TTC549 (cell line): ENCODE data around the gene TMEM127.
"Not testable (repeated sequence)": the region's sequence is repeated elsewhere in the genome, so short reads cannot be mapped to it uniquely, and the experiment has no call there.

Experiments
- FAIRE-seq: peaks from 2 replicates; lab custom pipeline; 2012; peaks lifted over from hg19 to GRCh38; lab: Jason Lieb, UNC

The TMEM127 gene

GRCh38 chr2:96265840-96266679 is at the start of gene TMEM127, which contains the start of gene CIAO1:
Gene TMEM127, minus strand, starts transcription at chr2:96265997. Its CDS starts 616 bp downstream, at chr2:96265381.
Gene CIAO1, plus strand, starts transcription at chr2:96266225. Its CDS starts 126 bp downstream, at chr2:96266351.
- FAIRE-seq, result peak; percentile 67

GRCh38 chr2:96315005-96315399 is 49.2 kb upstream of the TMEM127 start:
- no peak for FAIRE-seq

DNA sequence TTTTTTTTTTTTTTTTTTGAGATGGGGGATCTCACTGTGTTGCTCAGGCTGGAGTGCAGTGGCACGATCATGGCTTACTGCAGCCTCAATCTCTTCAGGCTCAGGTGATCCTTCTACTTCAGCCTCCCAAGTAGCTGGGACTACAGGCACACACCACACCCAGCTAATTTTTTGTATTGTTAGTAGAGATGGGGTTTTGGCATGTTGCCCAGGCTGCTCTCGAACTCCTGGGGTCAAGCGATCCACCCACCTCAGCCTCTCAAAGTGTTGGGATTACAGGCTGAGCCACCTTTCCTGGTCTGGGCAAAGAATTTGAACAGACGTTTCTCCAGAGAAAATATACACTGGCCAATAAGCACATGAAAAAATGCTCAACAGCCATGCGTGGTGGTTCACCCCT is 42.5 kb upstream of the TMEM127 start:
- FAIRE-seq, result no peak

DNA sequence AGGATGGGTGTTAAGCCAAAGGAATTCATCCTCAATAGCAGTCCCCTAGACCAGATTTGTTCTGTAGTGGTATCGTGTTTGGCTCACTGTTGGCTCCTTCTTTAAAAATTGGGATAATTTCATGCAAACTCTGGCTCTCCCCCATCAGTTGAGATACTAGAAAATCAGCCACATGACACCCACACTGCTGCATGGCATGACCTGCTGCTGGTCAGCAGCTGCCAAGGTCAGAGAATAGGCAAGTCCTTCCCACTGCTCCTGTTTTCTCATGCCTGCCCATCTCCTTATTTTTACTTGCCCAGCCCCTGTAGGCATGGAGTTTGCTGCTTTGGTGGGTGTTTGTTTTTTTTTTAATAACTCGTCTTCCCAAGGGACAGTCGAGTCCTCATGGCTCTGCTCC is 40.6 kb upstream of the TMEM127 start:
- FAIRE-seq, result no peak

GRCh38 chr2:96305979-96306308 is 40.1 kb upstream of the TMEM127 start:
- no peak for FAIRE-seq

GRCh38 chr2:96305091-96305978 is 39.5 kb upstream of the TMEM127 start, which contains the start of gene SNRNP200:
Gene SNRNP200, minus strand, starts transcription at chr2:96305546. Its CDS starts 109 bp downstream, at chr2:96305437.
- no peak for FAIRE-seq

- no peak for FAIRE-seq
Measured at GRCh38 chr2:96304606-96305005, 38.8 kb upstream of the TMEM127 start.

DNA sequence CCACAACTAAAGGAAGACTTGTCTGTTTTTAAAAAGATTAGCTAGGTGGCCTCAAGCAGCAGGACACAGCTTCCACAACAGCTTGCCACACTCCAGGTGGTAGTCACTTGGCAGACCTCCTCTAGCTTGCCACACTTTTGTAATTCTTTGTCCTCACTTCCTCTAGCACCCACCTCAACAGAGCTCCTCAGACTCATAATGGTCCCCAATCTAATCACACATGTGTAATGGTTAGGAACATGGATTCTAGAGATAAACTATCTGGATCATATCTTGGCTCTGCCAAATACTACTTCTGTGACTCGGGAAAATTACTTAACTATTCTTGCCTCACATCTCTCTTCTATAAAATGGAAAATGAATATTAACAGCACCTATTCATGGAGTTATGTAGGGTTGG is 36.1 kb upstream of the TMEM127 start:
- FAIRE-seq, result no peak

GRCh38 chr2:96296925-96297324 is 31.1 kb upstream of the TMEM127 start:
- no peak for FAIRE-seq

GRCh38 chr2:96294271-96294670 is 28.5 kb upstream of the TMEM127 start:
- FAIRE-seq, result not testable (repeated sequence)

DNA sequence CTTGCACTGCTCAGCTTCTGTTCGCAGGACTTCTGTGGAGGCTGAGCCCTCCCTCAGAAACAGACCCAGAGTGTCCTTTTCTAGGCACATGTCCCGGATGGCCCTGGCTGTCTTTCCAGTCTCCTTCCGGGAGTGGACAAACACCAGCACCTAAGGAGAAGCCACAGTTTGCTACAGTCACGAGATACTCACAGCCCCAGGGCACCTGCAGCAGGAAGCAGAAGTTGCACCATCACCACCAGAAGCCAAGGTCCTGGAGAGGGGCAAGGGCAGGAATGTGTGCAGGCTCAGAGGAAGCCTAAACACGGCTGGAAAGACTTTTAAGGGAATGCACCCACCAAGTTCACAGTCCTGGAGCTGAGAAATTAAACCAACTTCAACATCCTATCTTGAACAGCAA is 26.0 kb upstream of the TMEM127 start:
- FAIRE-seq, result no peak

DNA sequence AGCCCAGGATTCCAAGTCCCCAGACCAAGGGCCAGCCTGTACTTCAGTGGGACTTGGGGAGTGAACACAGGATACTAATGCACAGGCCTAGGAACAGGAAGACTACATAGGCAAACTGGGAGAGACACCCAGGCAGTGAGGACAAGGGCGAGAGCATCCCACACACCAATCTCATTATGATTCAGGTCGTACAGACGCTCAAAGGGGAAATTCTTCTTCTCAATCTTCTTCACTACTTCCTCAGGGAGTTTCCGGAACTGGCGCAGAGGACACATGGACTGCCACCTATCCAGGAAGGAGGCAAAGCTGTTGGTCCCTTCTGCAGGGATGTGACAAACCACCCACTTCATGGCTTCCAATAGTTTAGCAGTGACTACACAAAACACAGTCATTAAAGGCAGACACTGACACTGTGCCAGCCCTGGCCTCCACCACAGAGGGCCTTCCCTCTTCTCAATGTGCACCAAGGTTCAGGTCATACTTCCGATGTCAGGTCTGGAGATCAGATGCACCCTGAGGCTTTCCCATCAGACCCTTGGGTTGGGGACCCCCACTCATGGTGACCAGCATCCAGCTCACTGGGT is 21.6 kb upstream of the TMEM127 start:
- FAIRE-seq, result no peak

DNA sequence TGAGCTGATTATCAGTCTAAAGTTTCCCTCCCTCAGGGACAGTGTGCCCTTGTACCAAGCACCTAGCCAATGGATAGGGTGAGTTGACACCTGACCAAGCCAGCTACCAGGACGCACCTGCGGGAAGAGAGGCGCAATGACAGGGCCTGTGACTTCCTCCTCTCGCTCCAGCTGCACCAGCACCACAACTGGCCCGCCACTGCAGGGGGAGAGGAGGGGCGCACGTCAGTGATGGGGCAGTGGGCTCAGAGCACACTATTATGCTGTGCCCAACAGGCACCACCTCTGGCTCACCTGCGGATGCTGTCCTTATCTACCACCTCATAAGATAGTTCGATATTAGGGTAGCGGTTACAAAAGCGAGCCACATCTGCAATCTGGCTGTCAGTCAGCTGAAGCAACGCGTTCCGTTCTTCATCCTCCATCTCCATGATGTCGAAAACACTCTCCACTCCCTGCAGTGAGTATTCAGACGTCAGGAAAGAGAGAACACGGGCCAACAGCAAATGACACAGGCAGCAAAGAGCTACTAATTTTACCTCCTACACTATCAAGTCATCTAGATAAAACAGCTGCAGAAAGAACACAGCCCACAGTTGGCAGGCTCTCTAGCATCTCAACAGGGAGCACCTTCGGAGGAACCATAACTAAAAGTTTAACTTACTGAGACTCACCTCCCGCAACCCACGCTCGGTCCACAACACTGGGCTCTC is 11.1 kb upstream of the TMEM127 start:
- FAIRE-seq, result no peak

DNA sequence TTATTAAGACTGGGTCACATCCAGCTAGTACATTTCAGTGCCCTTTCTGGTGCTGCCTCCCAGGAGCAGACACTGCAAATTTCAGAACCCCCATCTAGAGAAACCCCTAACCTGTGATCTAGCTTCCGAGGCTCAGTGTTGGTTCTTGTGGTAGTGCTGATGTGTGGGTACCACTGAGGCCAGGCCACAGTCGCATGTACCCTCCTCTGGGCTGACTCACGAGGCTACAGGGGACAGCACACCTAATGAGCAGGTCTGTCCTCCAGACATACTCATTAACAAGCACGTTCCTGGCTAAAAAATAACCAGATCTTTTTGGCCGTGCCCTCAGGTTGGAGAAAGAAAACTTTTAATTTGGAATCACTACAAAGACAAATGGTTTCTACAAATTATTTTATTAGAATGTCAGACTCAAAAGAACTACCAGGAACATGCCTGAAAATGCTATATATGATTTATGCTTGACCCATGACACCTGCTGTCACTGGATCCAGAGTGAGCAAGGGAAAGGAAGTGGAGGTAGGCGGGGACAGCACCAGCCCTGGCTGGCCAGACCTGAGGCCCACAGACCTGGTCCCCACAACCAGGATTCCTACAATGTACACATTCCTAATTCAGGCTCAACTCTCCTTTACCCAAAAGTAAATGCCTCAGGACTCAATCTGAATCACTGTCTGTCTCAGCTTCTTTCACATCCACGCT is 8.7 kb upstream of the TMEM127 start:
- no peak for FAIRE-seq

- no peak for FAIRE-seq
Measured at GRCh38 chr2:96273763-96274162, 8.0 kb upstream of the TMEM127 start.

DNA sequence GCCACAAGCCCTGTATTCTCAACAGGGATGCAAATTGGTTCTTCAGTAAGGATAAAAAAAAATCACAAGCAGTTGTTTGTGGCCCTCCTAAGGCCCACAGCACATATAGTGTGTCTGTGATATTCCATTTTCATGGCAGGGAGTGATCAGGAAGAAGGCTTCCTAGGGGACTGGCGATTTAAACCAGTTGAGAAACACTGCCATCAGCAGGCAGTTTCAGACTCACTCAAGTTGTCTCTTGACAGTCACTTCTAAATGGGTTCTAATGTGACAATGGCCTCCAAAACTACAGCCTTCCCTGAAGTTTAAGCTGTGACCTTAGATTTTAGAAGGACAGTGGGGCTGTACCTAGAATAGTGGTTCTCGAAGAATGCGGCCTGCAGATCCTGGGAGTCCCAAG is 6.2 kb upstream of the TMEM127 start:
- no peak for FAIRE-seq

DNA sequence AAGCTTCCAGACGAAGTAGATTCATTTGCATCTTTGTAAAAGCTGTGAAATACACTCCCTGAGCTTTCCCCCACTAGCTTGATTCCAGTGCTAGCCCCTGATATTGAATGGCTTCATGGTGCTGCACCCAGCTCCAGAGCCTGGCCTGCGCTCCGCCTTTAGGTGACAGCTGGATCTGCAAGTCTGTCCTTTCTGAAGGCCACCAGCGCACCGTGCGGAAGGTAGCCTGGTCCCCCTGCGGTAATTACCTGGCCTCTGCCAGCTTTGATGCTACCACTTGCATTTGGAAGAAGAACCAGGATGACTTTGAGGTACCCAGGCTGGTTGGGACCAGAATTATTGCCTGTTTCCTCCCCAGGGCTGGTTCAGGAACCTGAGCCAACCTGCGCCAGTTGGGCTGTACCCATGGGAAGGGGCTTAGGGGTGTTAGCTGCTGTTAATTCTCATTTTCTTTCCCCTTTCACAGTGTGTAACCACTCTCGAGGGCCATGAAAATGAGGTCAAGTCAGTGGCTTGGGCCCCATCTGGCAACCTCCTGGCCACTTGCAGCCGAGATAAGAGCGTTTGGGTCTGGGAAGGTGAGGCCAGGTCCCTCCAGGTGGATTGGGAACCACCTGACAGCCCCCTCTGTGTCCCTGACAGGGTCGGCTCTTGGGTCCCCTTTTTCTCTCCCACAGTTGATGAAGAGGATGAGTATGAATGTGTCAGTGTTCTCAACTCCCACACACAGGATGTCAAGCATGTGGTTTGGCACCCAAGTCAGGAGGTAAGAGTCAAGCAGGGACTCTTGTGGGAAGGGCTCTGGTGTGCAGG is 1.6 kb upstream of the TMEM127 start:
- FAIRE-seq, result no peak

DNA sequence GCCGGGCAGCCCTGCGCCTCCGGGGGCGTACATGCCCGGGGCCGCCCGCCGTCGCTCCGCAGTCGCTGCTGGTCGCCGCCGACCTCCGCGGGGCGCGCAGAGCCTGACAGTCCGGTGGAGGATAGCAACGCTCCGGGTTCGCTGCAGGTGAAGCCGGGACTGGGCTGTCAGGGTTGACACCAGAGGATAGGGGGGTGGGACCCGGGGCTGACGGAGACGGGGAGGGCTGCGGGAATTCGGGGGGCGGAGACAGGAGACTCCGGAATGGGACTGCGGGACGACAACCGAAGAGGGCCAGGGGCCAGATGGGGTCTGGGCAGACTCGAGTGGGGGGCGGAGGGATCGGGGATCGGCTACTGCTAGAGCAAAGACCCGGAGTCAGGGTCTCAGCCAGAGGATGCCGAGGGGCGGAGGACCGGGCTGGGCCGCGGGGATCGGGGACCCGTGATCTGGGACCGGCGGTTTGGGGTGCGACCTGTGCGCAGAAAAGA is 403 bp downstream of the TMEM127 start:
- FAIRE-seq, result no peak

GRCh38 chr2:96264656-96265348 is 995 bp downstream of the TMEM127 start:
- no peak for FAIRE-seq

GRCh38 chr2:96264086-96264485 is 1.7 kb downstream of the TMEM127 start:
- no peak for FAIRE-seq
